ENCODE data around the gene ASCC1. TPM values are rescaled to one million over a fixed set of nuclear protein-coding genes. Genes with fewer than 3 reads are reported as not detected.

Gene ASCC1
- total RNA-seq, 1 donor from 2014 or later, result 35.6 TPM

- H3K27ac Mint-ChIP-seq (ENCODE audit: unreplicated experiment), result no peak overlapping the region
- no peak for TF ChIP-seq CTCF (conservative IDR thresholded peaks at IDR 0.05)
- H3K9me3 Mint-ChIP-seq, result no peaks in the 10 kb centered on the region
- DNase-seq (ENCODE audit: low read depth, low spot score), result no peak
- peak overlapping the region; percentile 66 for H3K4me3 Mint-ChIP-seq
- H3K36me3 Mint-ChIP-seq (ENCODE audit: low read depth), result peaks cover 2% of the 10 kb centered on the region
- peaks cover 64% of the 10 kb centered on the region for H3K27me3 Mint-ChIP-seq (ENCODE audit: low read depth)
- peaks cover 28% of the 10 kb centered on the region for H3K4me1 Mint-ChIP-seq
Measured at GRCh38 chr10:72088889-72089575, 127.0 kb downstream of the ASCC1 start.

DNA sequence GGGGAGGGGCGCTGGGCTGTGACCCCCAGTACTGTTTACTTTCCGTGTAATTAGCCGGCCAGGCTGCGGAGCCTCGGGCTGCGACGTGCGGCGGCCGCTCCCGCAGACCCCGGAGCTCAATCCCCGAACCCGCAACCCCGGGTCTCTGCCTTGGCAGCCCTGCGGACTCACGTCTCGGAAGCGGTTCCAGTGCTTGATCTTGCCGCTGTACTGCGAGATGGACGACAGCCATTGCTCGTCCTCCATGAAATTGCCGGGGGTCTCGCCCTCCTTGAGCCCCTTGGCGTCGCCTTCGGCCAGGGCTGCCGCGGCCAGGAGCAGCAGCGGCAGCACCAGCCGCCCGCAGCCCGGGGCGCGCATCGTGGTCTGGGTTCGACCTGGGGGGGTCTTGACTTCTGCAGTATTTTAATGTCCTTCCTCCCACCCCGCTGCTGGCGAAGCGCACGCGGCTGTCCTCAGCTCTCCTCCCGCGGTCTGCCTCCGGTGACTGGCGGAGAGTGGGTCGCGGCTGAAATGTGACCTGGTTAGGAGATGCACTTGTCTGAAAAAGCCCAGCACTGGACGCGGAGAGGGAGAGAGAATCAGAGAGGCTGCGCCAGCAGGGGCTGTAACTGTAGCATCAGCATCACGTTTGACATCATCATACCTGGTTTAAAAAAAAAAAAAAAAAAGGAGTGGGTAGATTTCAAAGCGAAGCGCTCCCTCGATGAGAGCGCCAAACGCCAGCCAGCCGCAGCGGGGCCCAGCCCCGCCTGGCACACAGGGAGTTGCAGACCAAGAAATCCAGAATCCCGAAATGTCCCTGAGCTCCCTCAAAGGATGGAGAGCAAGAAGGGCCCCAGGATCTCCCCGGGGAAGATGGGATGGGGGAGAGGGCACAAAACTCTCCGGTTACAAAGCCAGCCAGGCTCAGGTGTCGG is 127.8 kb downstream of the ASCC1 start, which contains the start of gene SPOCK2:
Gene SPOCK2, minus strand, starts transcription at position 583 of the 920 bp plus-strand sequence. Its CDS starts 223 bp downstream, at position 360.
- Mint-ChIP-seq H3K36me3 (ENCODE audit: low read depth) (peaks cover 2% of the 10 kb centered on the region), H3K4me1 (peaks cover 28% of the 10 kb centered on the region), H3K27me3 (ENCODE audit: low read depth) (peaks cover 69% of the 10 kb centered on the region), H3K27ac (ENCODE audit: unreplicated experiment) (no peak within 1 kb of the TSS), H3K9me3 (no peaks in the 10 kb centered on the region), H3K4me3 (peak within 1 kb of the TSS; percentile 66)
- DNase-seq (ENCODE audit: low read depth, low spot score), result no peak
- TF ChIP-seq CTCF (conservative IDR thresholded peaks at IDR 0.05), result no peak

DNA sequence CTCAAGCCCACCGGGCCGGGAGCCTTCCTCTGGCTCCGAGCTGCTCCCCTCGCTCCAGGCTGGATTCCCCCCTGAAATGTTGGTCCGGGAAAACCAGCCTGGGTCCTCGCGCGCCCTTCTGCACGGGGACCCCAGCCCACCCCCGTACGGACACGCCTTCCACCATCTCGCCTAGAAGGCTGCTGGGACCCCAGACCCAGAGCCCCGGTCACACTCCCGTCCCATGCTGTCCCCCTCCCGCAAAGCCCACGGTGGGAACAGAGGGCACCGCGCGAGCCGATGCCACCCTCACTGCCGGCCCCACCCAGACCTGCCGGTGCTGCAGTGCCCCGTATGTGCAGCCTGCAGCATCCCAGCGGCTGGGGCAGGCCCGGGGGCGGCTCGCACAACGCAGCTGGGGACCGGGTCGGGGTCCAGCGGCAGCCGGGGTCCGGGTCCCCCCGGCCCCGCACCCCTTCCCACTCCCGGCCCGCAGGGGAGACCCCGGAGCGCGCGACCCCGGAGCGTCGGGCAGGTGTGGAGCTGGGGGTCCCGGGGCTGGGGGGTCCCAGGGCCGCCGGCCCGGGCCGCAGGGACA is 128.6 kb downstream of the ASCC1 start:
- H3K9me3 Mint-ChIP-seq, result no peaks in the 10 kb centered on the region
- peaks cover 28% of the 10 kb centered on the region for H3K4me1 Mint-ChIP-seq
- DNase-seq (ENCODE audit: low read depth, low spot score), result no peak
- H3K36me3 Mint-ChIP-seq (ENCODE audit: low read depth), result peaks cover 2% of the 10 kb centered on the region
- peaks cover 69% of the 10 kb centered on the region for H3K27me3 Mint-ChIP-seq (ENCODE audit: low read depth)
- no peak for TF ChIP-seq CTCF (conservative IDR thresholded peaks at IDR 0.05)
- no peak overlapping the region for H3K4me3 Mint-ChIP-seq
- H3K27ac Mint-ChIP-seq (ENCODE audit: unreplicated experiment), result no peak overlapping the region

- Mint-ChIP-seq H3K9me3 (no peaks in the 10 kb centered on the region), H3K27ac (ENCODE audit: unreplicated experiment) (no peak overlapping the region), H3K36me3 (ENCODE audit: low read depth) (peaks cover 2% of the 10 kb centered on the region), H3K4me3 (peak overlapping the region; percentile 54), H3K27me3 (ENCODE audit: low read depth) (peaks cover 66% of the 10 kb centered on the region), H3K4me1 (peaks cover 28% of the 10 kb centered on the region)
- TF ChIP-seq CTCF (conservative IDR thresholded peaks at IDR 0.05), result no peak
- DNase-seq (ENCODE audit: low read depth, low spot score), result no peak
Measured at GRCh38 chr10:72086466-72087391, 129.3 kb downstream of the ASCC1 start.

Data from neural crest cell (in vitro differentiated cells).